Ureter (tissue), 1 donor: ENCODE measurements around the gene TEX35. TPM values are rescaled to one million over a fixed set of nuclear protein-coding genes. Genes with fewer than 3 reads are reported as not detected.
A peak's percentile ranks its signal among the peaks of the same experiment; 100 is the strongest.
"Not testable (repeated sequence)": the region's sequence is repeated elsewhere in the genome, so short reads cannot be mapped to it uniquely, and the experiment has no call there.

Experiments used
- DNase-seq: peaks from one replicate; pipeline ENCODE4 v3.0.0-alpha.2; 2020; ENCODE audit warnings: low spot score
- total RNA-seq: library from RNA; stranded (reverse); gene quantifications from one replicate; pipeline ENCODE4 v1.2.4, GENCODE V29; 2023
- donor health status: DM: yes; HTN: yes; CAD: no.

The TEX35 gene
- total RNA-seq, 1 donor from 2014 or later, result not detected

- no peak for DNase-seq
Measured at GRCh38 chr1:178541379-178541778, 28.5 kb downstream of the TEX35 start.

GRCh38 chr1:178541829-178542553 is 29.1 kb downstream of the TEX35 start:
- peak; percentile 59 for DNase-seq

- DNase-seq, result peak; percentile 93
Measured at GRCh38 chr1:178542554-178543289, 29.8 kb downstream of the TEX35 start.

- DNase-seq, result no peak
Measured at GRCh38 chr1:178543290-178543607, 30.3 kb downstream of the TEX35 start.

- DNase-seq, result no peak
Measured at GRCh38 chr1:178544531-178544930, 31.6 kb downstream of the TEX35 start.

- no peak for DNase-seq
Measured at GRCh38 chr1:178548108-178548507, 35.2 kb downstream of the TEX35 start.

- no peak for DNase-seq
Measured at GRCh38 chr1:178551307-178551706, 38.4 kb downstream of the TEX35 start.

- DNase-seq, result no peak
Measured at GRCh38 chr1:178551940-178552339, 39.0 kb downstream of the TEX35 start.

GRCh38 chr1:178552856-178553255 is 39.9 kb downstream of the TEX35 start:
- DNase-seq, result no peak

- not testable (repeated sequence) for DNase-seq
Measured at GRCh38 chr1:178554351-178554750, 41.4 kb downstream of the TEX35 start.

- DNase-seq, result not testable (repeated sequence)
Measured at GRCh38 chr1:178555613-178556012, 42.7 kb downstream of the TEX35 start.

- DNase-seq, result not testable (repeated sequence)
Measured at GRCh38 chr1:178558816-178559215, 45.9 kb downstream of the TEX35 start.

- no peak for DNase-seq
Measured at GRCh38 chr1:178560871-178561376, 48.0 kb downstream of the TEX35 start.

GRCh38 chr1:178563099-178563820 is 50.4 kb downstream of the TEX35 start:
- DNase-seq, result no peak

GRCh38 chr1:178564086-178564782 is 51.3 kb downstream of the TEX35 start:
- DNase-seq, result no peak

- no peak for DNase-seq
Measured at GRCh38 chr1:178564783-178565180, 51.9 kb downstream of the TEX35 start.

- no peak for DNase-seq
Measured at GRCh38 chr1:178565586-178565985, 52.7 kb downstream of the TEX35 start.

- no peak for DNase-seq
Measured at GRCh38 chr1:178566187-178566586, 53.3 kb downstream of the TEX35 start.

- DNase-seq, result no peak
Measured at GRCh38 chr1:178571807-178572206, 58.9 kb downstream of the TEX35 start.
